HL-60 (cell line): ENCODE measurements around the gene CNGA1.
"Not testable (repeated sequence)": the region's sequence is repeated elsewhere in the genome, so short reads cannot be mapped to it uniquely, and the experiment has no call there.

Experiments
- POLR2AphosphoS5 ChIP-seq: IDR thresholded peaks from 2 replicates; pipeline ENCODE4 v1.6.1; 2012; ENCODE audit warnings: low read depth
- TF ChIP-seq, protein P1 (sequence below): IDR thresholded peaks from one replicate; pipeline ENCODE4 v1.5.1; 2011; ENCODE audit warnings: low read length, control low read depth, inconsistent platforms; ENCODE audit not compliant: insufficient read depth

DNA sequence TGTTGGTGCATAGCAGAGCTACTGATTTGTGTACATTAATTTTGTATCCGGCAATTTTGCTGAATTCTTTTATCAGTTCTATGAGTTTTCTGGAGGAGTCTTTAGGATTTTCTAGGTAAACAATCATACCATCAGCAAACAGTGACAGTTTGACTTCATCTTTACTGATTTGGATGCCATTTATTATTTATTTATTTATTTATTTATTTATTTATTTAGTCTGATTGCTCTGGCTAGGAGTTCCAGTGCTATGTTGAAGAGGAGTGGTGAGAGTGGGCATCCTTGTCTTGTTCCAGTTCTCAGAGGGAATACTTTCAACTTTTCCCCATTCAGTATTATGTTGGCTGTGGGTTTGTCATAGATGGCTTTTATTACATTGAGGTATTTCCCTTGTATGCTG, 24.0 kb downstream of the CNGA1 start:
- TF ChIP-seq, protein P1, sequence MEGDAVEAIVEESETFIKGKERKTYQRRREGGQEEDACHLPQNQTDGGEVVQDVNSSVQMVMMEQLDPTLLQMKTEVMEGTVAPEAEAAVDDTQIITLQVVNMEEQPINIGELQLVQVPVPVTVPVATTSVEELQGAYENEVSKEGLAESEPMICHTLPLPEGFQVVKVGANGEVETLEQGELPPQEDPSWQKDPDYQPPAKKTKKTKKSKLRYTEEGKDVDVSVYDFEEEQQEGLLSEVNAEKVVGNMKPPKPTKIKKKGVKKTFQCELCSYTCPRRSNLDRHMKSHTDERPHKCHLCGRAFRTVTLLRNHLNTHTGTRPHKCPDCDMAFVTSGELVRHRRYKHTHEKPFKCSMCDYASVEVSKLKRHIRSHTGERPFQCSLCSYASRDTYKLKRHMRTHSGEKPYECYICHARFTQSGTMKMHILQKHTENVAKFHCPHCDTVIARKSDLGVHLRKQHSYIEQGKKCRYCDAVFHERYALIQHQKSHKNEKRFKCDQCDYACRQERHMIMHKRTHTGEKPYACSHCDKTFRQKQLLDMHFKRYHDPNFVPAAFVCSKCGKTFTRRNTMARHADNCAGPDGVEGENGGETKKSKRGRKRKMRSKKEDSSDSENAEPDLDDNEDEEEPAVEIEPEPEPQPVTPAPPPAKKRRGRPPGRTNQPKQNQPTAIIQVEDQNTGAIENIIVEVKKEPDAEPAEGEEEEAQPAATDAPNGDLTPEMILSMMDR = not testable (repeated sequence)
- TF ChIP-seq POLR2AphosphoS5 = not testable (repeated sequence)
